Measurements from ENCODE around the gene OR8K5.
"Not testable (repeated sequence)": the region's sequence is repeated elsewhere in the genome, so short reads cannot be mapped to it uniquely, and the experiment has no call there.

OR8K5 gene

GRCh38 chr11:56160217-56160616 lies at the start of gene OR8K5:
OR8K5 (minus strand) TSS chr11:56160317; CDS start chr11:56160317, 0 bp downstream.
- no peak for DNase-seq

GRCh38 chr11:56207790-56208189 lies 47.7 kb upstream of the OR8K5 start:
- no peak for DNase-seq

DNA sequence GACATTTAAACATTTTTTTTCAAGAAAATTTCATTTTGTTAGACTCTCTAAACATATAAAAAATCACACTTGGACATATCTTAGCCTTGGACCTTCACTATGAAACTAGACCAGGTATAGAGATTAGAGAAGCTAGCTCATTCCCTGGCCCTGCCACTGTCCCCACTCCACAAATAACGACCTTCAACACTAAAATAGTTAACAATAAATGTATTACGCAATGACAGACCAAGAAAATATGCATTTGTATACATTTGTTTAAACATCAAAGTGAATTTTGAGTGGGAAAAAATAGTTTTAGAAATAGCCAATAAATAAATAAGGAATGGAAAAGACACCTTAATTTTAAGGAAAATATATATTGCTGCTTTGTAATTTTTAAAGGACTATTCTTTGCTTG lies 37.2 kb upstream of the OR8K5 start:
- no peak for DNase-seq

- no peak for DNase-seq
Measured at GRCh38 chr11:56196705-56197104, 36.6 kb upstream of the OR8K5 start.

DNA sequence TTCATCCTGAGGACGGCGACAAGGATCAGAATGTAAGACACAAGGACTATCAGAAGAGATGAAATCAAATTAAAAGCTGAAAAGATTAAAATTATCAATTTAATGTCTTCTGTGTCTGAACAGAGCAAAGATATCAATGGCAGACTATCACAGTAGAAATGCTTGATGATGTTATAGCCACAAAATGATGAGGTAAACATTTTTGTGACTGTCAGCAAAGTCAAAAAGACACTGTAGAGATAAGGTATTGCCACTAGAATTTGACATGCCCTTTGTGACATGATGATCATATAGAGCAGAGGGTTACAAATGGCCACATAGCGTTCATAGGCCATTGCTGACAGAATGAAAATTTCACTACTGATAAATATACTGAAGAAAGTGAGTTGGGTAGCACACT lies 28.5 kb upstream of the OR8K5 start:
- no peak for DNase-seq

GRCh38 chr11:56183459-56183858 lies 23.3 kb upstream of the OR8K5 start:
- no peak for DNase-seq

DNA sequence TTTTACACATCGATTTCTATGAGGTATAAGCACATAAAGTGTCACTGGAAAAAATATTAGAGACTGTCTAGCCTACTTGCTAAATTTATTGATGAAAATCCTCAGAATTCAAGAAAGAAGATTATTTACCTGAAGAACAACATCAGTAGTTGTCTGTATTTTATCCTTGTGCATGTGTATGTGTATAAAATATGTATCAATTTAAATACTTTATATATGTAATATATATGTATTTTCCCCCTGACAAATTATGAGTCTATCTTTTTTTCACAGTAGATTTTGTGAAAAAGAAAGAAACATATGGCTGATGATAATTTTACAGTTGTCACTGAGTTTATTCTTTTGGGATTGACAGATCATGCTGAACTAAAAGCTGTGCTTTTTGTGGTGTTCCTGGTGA lies 16.2 kb upstream of the OR8K5 start, which contains the start of gene OR5J2:
Gene OR5J2 (plus strand): TSS at position 301 of the 400 bp plus-strand sequence. CDS start 0 bp downstream, at position 301.
- DNase-seq = no peak

- DNase-seq = no peak
Measured at GRCh38 chr11:56172256-56172830, 12.2 kb upstream of the OR8K5 start.

DNA sequence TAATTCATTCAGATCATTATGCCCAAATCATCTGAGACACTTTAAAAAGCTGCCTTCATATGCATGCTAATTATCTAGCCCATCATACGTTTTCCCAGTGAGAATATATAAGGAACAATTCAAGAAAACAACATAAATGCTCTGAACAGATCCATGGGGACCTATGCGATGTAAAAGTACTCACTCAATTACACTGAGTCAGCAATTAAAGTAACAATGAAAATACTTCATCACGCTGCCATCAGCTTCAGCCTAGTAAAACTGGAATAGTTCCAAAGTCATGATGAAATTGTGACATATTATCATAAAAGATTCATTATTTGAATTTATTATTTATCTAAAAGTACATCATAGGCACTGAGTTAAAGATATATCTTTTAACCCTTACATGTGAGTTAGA lies 3.7 kb upstream of the OR8K5 start:
- no peak for DNase-seq

DNA sequence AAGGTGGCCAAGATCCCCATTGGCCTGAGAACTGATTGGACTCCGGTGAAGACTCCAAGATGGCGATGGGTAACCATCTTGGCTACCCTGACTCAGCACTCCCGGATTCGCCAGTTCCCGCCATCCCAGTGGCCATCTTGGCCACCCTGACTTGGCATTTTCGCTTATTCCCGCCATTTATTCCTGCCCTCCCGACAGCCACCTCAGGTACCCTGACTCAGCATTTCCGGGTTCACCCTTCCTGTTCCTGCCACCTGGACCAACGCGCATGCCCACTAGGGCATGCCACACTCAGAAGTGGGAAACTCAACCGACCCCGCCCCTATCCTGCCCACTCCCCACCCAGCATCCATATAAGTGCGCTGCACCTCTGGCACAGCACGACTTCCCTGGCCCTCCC lies 7.8 kb downstream of the OR8K5 start:
- no peak for DNase-seq

GRCh38 chr11:56151376-56151775 lies 8.7 kb downstream of the OR8K5 start:
- DNase-seq = no peak

- DNase-seq = not testable (repeated sequence)
Measured at GRCh38 chr11:56143681-56144080, 16.4 kb downstream of the OR8K5 start.

- DNase-seq = no peak
Measured at GRCh38 chr11:56140151-56140661, 19.9 kb downstream of the OR8K5 start, which contains the start of gene OR8J3. OR8J3 (minus strand) TSS chr11:56140201; CDS start chr11:56137718, 2,483 bp downstream.

- no peak for DNase-seq
Measured at GRCh38 chr11:56122073-56122472, 38.0 kb downstream of the OR8K5 start, which contains the start of gene OR8H3. OR8H3 (plus strand) TSS chr11:56122373; CDS start chr11:56122373, 0 bp downstream.
